ENCODE results near the gene ELFN2.

ELFN2 gene

DNA sequence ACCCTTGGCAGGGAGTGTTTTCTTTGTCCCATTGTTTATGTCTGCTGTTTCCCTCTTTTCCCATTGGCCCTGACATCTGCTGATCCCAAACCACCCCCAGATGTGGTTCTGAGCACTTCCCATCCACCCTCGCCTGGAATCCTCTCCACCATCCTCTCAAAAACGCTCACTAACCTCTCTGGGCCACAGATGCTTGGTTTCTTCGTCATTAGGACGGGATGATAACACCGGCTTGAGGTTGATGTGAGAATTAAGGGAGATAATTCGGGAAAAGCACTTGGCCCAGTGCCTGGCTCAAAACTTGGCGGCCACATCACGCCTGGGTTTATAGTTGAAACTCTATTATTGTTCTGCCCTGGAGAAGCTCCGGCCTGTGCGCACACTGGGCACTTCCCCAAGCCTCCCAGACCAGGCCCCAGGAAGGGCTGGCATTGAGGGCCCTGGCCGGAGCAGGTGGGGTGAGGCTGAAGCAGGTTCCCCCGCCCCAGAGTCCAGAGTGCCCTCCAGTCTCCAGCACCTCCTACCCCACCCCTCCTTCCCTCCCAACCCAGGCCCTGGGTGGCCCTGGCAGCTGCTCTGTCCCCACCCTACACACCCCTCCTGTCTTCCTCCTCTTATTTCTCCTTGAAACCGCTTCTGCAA is 81.3 kb downstream of the ELFN2 start:
- Mint-ChIP-seq H3K9me3 (no peaks in the 10 kb centered on the region), H3K4me1 (peaks cover 28% of the 10 kb centered on the region), H3K27ac (peak overlapping the region; percentile 31 to 84 (median 80)), H3K36me3 (ENCODE audit: low read depth) (no peaks in the 10 kb centered on the region), H3K27me3 (ENCODE audit: low read depth) (peaks cover 23% of the 10 kb centered on the region), H3K4me3 (no peak overlapping the region)
- TF ChIP-seq, protein P1, sequence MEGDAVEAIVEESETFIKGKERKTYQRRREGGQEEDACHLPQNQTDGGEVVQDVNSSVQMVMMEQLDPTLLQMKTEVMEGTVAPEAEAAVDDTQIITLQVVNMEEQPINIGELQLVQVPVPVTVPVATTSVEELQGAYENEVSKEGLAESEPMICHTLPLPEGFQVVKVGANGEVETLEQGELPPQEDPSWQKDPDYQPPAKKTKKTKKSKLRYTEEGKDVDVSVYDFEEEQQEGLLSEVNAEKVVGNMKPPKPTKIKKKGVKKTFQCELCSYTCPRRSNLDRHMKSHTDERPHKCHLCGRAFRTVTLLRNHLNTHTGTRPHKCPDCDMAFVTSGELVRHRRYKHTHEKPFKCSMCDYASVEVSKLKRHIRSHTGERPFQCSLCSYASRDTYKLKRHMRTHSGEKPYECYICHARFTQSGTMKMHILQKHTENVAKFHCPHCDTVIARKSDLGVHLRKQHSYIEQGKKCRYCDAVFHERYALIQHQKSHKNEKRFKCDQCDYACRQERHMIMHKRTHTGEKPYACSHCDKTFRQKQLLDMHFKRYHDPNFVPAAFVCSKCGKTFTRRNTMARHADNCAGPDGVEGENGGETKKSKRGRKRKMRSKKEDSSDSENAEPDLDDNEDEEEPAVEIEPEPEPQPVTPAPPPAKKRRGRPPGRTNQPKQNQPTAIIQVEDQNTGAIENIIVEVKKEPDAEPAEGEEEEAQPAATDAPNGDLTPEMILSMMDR (IDR thresholded peaks at IDR 0.05; ENCODE audit: unreplicated experiment in 3 of 3), result no peak

DNA sequence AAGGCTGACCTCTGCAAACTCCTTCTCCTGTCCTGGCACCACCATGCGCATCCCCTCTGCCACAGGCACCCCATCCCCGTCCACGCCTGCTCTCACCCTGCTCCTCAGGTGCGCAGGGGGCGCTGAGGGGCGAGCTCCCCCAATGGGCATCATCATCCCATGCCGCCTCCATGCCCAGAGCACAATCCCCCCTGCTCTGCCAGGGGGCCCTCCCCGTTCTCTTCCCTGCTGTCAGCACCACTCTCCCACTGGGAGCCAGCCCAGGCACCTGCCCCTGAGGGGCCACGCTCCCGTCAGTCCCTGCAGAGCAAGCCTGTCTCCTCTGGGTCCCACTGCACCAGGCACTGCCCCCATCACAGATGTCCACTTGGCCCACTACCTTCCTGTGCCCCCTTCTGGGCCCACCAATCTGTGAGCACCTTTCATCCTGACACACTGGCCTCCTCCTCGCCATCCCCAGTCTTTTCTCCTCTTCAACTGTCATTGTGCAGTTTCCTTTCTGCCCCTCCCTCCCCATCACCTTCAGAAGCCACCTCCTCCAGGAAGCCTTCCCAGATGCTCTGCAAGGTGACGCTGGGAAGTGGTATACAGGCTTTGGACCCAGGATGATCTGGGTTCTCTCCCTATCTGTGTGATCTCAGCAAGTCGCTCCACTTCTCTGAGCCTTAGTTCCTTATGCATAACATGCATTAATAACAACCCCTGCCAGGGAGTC is 82.4 kb downstream of the ELFN2 start:
- Mint-ChIP-seq H3K27me3 (ENCODE audit: low read depth) (peaks cover 34% of the 10 kb centered on the region), H3K4me1 (peaks cover 36% of the 10 kb centered on the region), H3K9me3 (no peaks in the 10 kb centered on the region), H3K36me3 (ENCODE audit: low read depth) (no peaks in the 10 kb centered on the region), H3K4me3 (no peak overlapping the region), H3K27ac (peak overlapping the region in 2 of 3 experiments; percentile 23 to 84)
- TF ChIP-seq, protein P1 (IDR thresholded peaks at IDR 0.05; ENCODE audit: unreplicated experiment in 3 of 3), result no peak

DNA sequence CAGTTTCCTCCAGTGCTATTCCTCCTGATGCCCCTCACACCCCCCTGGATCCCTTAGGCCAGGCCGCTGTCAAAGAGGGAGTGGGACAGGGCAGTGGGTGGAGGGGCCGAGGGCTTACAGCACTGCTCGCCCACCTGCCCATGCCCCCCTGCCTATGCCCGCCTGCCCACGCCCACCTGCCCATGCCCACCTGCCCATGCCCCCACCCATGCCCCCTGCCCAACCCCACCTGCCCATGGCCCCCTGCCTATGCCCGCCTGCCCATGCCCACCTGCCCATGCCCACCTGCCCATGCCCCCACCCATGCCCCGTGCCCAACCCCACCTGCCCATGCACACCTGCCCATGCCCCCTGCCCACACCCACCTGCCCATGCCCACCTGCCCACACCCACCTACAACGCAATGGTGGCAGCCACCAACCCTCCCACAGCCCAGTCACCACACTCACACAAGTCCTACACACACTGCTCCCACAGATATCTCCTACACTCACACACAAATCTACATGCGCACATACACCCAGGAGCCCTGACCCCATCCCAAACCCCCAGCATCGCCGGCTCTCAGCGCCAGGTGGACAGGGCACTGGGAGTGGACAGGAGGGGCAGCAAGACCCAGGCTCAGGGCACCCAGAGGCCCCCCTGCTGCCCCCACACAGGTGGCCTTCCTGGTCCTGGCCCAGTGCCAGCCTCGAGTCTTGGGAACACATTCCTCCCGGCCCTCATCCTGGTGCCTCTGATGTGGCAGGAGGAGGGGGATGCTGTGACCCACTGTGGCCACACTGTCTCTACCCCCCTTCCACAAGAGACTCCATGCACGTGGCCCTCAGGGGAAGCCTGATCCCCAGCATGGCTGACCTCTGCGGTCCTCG is 83.2 kb downstream of the ELFN2 start:
- Mint-ChIP-seq H3K4me1 (peaks cover 36% of the 10 kb centered on the region), H3K27ac (peak overlapping the region in 2 of 3 experiments; percentile 52 to 84), H3K27me3 (ENCODE audit: low read depth) (peaks cover 41% of the 10 kb centered on the region), H3K4me3 (no peak overlapping the region), H3K36me3 (ENCODE audit: low read depth) (no peaks in the 10 kb centered on the region), H3K9me3 (no peaks in the 10 kb centered on the region)
- TF ChIP-seq, protein P1 (IDR thresholded peaks at IDR 0.05; ENCODE audit: unreplicated experiment in 3 of 3), result no peak

DNA sequence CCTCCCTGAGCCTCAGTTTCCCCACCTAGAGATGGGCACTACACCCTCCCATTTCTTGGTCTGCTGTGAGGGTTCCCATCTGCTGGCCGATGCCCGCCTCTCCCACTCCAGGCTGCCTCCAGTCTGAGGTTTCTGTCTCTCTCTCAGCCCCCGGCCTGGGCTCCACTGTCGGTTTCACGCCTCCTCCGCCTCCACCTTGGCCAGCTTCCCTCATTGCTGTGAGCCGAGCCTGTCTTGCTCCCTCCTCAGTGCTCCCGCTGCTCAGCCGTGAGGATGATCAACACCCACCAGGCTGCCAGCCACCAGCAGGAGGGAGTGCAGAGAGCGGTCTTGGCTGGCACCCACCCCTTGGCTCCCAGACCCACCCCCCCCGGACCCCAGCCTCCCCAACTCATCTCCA is 83.9 kb downstream of the ELFN2 start:
- no peak overlapping the region for H3K4me3 Mint-ChIP-seq
- no peaks in the 10 kb centered on the region for H3K9me3 Mint-ChIP-seq
- peaks cover 46% of the 10 kb centered on the region for H3K27me3 Mint-ChIP-seq (ENCODE audit: low read depth)
- TF ChIP-seq, protein P1 (IDR thresholded peaks at IDR 0.05; ENCODE audit: unreplicated experiment in 3 of 3), result no peak
- peaks cover 36% of the 10 kb centered on the region for H3K4me1 Mint-ChIP-seq
- H3K27ac Mint-ChIP-seq, result no peak overlapping the region
- H3K36me3 Mint-ChIP-seq (ENCODE audit: low read depth), result no peaks in the 10 kb centered on the region

DNA sequence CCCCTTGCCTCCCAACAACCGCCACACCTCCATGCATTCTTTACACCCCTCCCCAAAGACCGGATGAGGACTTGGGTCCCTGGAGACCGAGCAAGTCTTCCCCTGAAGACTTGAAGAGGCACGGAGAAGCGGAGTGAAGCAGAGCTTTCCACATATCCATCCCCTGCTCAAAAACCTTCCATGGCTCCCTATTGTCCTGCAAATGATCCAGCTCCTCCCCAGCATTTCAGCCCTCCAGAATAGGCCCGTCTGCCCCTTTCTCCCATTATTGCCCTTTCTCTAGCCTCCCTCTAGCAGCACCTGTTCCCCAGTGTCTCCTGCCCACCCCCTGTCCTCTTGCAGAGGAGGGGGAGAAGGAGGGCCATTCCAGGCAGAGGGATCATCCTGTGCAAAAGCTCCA is 85.2 kb downstream of the ELFN2 start:
- TF ChIP-seq, protein P1 (IDR thresholded peaks at IDR 0.05; ENCODE audit: unreplicated experiment in 3 of 3), result no peak
- Mint-ChIP-seq H3K4me3 (no peak overlapping the region), H3K9me3 (no peaks in the 10 kb centered on the region), H3K27me3 (ENCODE audit: low read depth) (peaks cover 51% of the 10 kb centered on the region), H3K27ac (no peak overlapping the region), H3K36me3 (ENCODE audit: low read depth) (no peaks in the 10 kb centered on the region), H3K4me1 (peaks cover 25% of the 10 kb centered on the region)
